HEK293 (cell line): ENCODE data around the gene LCNL1.

Experiments used
- GLIS1 ChIP-seq: fragments of 450-650 bp; formaldehyde crosslinking; IDR thresholded peaks from 2 replicates; pipeline ENCODE4 v1.5.1; 2016; ENCODE audit warnings: missing biosample characterization, missing genetic modification characterization
- GLIS2 ChIP-seq: fragments of 450-650 bp; formaldehyde crosslinking; IDR thresholded peaks from 2 replicates; pipeline ENCODE4 v1.5.1; 2016; ENCODE audit warnings: missing biosample characterization, missing genetic modification characterization
- KLF16 ChIP-seq: fragments of 450-650 bp; formaldehyde crosslinking; IDR thresholded peaks from 2 replicates; pipeline ENCODE4 v1.5.1; 2017; ENCODE audit warnings: missing biosample characterization, missing genetic modification characterization
- KLF7 ChIP-seq: fragments of 450-650 bp; formaldehyde crosslinking; IDR thresholded peaks from 2 replicates; pipeline ENCODE4 v1.5.1; 2016; ENCODE audit warnings: missing biosample characterization, missing genetic modification characterization, borderline replicate concordance
- KLF8 ChIP-seq: fragments of 450-650 bp; formaldehyde crosslinking; IDR thresholded peaks from 2 replicates; pipeline ENCODE4 v1.5.1; 2016; ENCODE audit warnings: missing biosample characterization, missing genetic modification characterization
- KLF9 ChIP-seq: fragments of 450-650 bp; formaldehyde crosslinking; IDR thresholded peaks from 2 replicates; pipeline ENCODE4 v1.5.1; 2016; ENCODE audit warnings: missing biosample characterization, missing genetic modification characterization, low read depth
- PATZ1 ChIP-seq: fragments of 450-650 bp; formaldehyde crosslinking; IDR thresholded peaks from 2 replicates; pipeline ENCODE4 v1.5.1; 2016; ENCODE audit warnings: missing biosample characterization, missing genetic modification characterization
- RBAK ChIP-seq: fragments of 450-650 bp; formaldehyde crosslinking; IDR thresholded peaks from 2 replicates; pipeline ENCODE4 v1.5.1; 2016; ENCODE audit warnings: missing biosample characterization, missing genetic modification characterization
- SP2 ChIP-seq: fragments of 450-650 bp; formaldehyde crosslinking; IDR thresholded peaks from 2 replicates; pipeline ENCODE4 v1.5.1; 2016; ENCODE audit warnings: missing biosample characterization, missing genetic modification characterization
- ZBTB11 ChIP-seq: fragments of 450-650 bp; formaldehyde crosslinking; conservative IDR thresholded peaks from 2 replicates; pipeline ENCODE4 v1.5.1; 2016; ENCODE audit warnings: low read depth, missing biosample characterization, missing genetic modification characterization
- ZBTB20 ChIP-seq: fragments of 450-650 bp; formaldehyde crosslinking; IDR thresholded peaks from 2 replicates; pipeline ENCODE4 v1.5.1; 2016; ENCODE audit warnings: missing biosample characterization, missing genetic modification characterization
- ZBTB44 ChIP-seq: fragments of 450-650 bp; IDR thresholded peaks from 2 replicates; pipeline ENCODE4 v1.5.1; 2018; ENCODE audit warnings: missing biosample characterization, mild to moderate bottlenecking, missing genetic modification characterization
- ZBTB8A ChIP-seq: fragments of 450-650 bp; formaldehyde crosslinking; IDR thresholded peaks from 2 replicates; pipeline ENCODE4 v1.5.1; 2016; ENCODE audit warnings: missing biosample characterization, missing genetic modification characterization
- ZIC2 ChIP-seq: fragments of 450-650 bp; formaldehyde crosslinking; IDR thresholded peaks from 2 replicates; pipeline ENCODE4 v1.5.1; 2016; ENCODE audit warnings: missing biosample characterization, missing genetic modification characterization
- ZNF10 ChIP-seq: fragments of 450-650 bp; formaldehyde crosslinking; IDR thresholded peaks from 2 replicates; pipeline ENCODE4 v1.5.1; 2017; ENCODE audit warnings: missing biosample characterization, missing genetic modification characterization
- ZNF175 ChIP-seq: fragments of 450-650 bp; formaldehyde crosslinking; IDR thresholded peaks from 2 replicates; pipeline ENCODE4 v1.5.1; 2016; ENCODE audit warnings: missing biosample characterization, missing genetic modification characterization
- ZNF19 ChIP-seq: fragments of 450-650 bp; formaldehyde crosslinking; IDR thresholded peaks from 2 replicates; pipeline ENCODE4; 2016; ENCODE audit warnings: missing biosample characterization, missing genetic modification characterization, low read depth
- ZNF248 ChIP-seq: fragments of 450-650 bp; formaldehyde crosslinking; IDR thresholded peaks from 2 replicates; pipeline ENCODE4 v1.5.1; 2017; ENCODE audit warnings: missing biosample characterization, missing genetic modification characterization
- ZNF280D ChIP-seq: fragments of 450-650 bp; formaldehyde crosslinking; IDR thresholded peaks from 2 replicates; pipeline ENCODE4 v1.5.1; 2016; ENCODE audit warnings: missing biosample characterization, missing genetic modification characterization
- ZNF335 ChIP-seq: fragments of 450-650 bp; formaldehyde crosslinking; conservative IDR thresholded peaks from 2 replicates; pipeline ENCODE4 v1.5.1; 2016; ENCODE audit warnings: missing biosample characterization, missing genetic modification characterization
- ZNF341 ChIP-seq: fragments of 450-650 bp; formaldehyde crosslinking; IDR thresholded peaks from 2 replicates; pipeline ENCODE4; 2016; ENCODE audit warnings: low read depth, missing biosample characterization, missing genetic modification characterization
- ZNF48 ChIP-seq: fragments of 450-650 bp; formaldehyde crosslinking; IDR thresholded peaks from 2 replicates; pipeline ENCODE4 v1.5.1; 2016; ENCODE audit warnings: missing biosample characterization, missing genetic modification characterization
- ZNF530 ChIP-seq: fragments of 450-650 bp; formaldehyde crosslinking; IDR thresholded peaks from 2 replicates; pipeline ENCODE4 v1.5.1; 2016; ENCODE audit warnings: low read depth, missing biosample characterization, missing genetic modification characterization
- ZNF580 ChIP-seq: fragments of 450-650 bp; formaldehyde crosslinking; IDR thresholded peaks from 2 replicates; pipeline ENCODE4 v1.5.1; 2016; ENCODE audit warnings: missing biosample characterization, missing genetic modification characterization
- ZNF610 ChIP-seq: fragments of 450-650 bp; formaldehyde crosslinking; IDR thresholded peaks from 2 replicates; pipeline ENCODE4 v1.5.1; 2016; ENCODE audit warnings: missing biosample characterization, missing genetic modification characterization, borderline replicate concordance
- ZNF658 ChIP-seq: fragments of 450-650 bp; formaldehyde crosslinking; IDR thresholded peaks from 2 replicates; pipeline ENCODE4; 2016; ENCODE audit warnings: missing biosample characterization, missing genetic modification characterization
- ZNF670 ChIP-seq: fragments of 450-650 bp; formaldehyde crosslinking; IDR thresholded peaks from 2 replicates; pipeline ENCODE4 v1.5.1; 2016; ENCODE audit warnings: missing biosample characterization, missing genetic modification characterization, low read depth
- ZNF837 ChIP-seq: fragments of 450-650 bp; formaldehyde crosslinking; IDR thresholded peaks from 2 replicates; pipeline ENCODE4 v1.5.1; 2016; ENCODE audit warnings: missing biosample characterization, missing genetic modification characterization
- ZSCAN16 ChIP-seq: fragments of 450-650 bp; formaldehyde crosslinking; IDR thresholded peaks from 2 replicates; pipeline ENCODE4 v1.5.1; 2016; ENCODE audit warnings: missing biosample characterization, missing genetic modification characterization

Gene LCNL1

GRCh38 chr9:136943291-136944211 lies 39.2 kb upstream of the LCNL1 start (continued):
- no peak for TF ChIP-seq ZNF175 (tag by site-specific recombination)
- peak; percentile 70 for TF ChIP-seq GLIS2
- no peak for TF ChIP-seq ZNF10 (tag by site-specific recombination)
- TF ChIP-seq ZNF530: no peak
- peak; percentile 71 for TF ChIP-seq ZNF335
- TF ChIP-seq KLF9 (tag by site-specific recombination): peak; percentile 79
- TF ChIP-seq ZNF280D (tag by site-specific recombination): no peak
- no peak for TF ChIP-seq ZNF580 (tag by site-specific recombination)
- no peak for TF ChIP-seq ZBTB44
- peak; percentile 41 for TF ChIP-seq SP2
- TF ChIP-seq ZNF248: no peak
- peak; percentile 45; the same call in 1 of the 2 replicates for TF ChIP-seq GLIS1 (tag by site-specific recombination)
- TF ChIP-seq ZNF19 (tag by site-specific recombination): no peak
- TF ChIP-seq ZNF837 (tag by site-specific recombination): no peak
- TF ChIP-seq ZIC2 (tag by site-specific recombination): no peak
- no peak for TF ChIP-seq ZSCAN16 (tag by site-specific recombination)
- TF ChIP-seq PATZ1: peak; percentile 79
- 0 out of 2 replicates have a peak, but pooled peaks have one; percentile 15 for TF ChIP-seq KLF7
- no peak for TF ChIP-seq ZNF48 (tag by site-specific recombination)
- no peak for TF ChIP-seq ZNF341 (tag by site-specific recombination)
- peak; percentile 65; the same call in 1 of the 2 replicates for TF ChIP-seq KLF8 (tag by site-specific recombination)
- no peak for TF ChIP-seq ZNF658 (tag by site-specific recombination)
- no peak for TF ChIP-seq ZNF610 (tag by site-specific recombination)
- TF ChIP-seq ZBTB8A (tag by site-specific recombination): peak; percentile 86
- peak; percentile 95 for TF ChIP-seq ZBTB20 (tag by site-specific recombination)
- TF ChIP-seq RBAK (tag by site-specific recombination): no peak
- TF ChIP-seq KLF16 (tag by site-specific recombination): 0 out of 2 replicates have a peak, but pooled peaks have one; percentile 34
- TF ChIP-seq ZNF670 (tag by site-specific recombination): no peak
- TF ChIP-seq ZBTB11 (tag by site-specific recombination): peak; percentile 77
